ENCODE results near the gene KLHL7. TPM values are rescaled to one million over a fixed set of nuclear protein-coding genes. Genes with fewer than 3 reads are reported as not detected.

Gene KLHL7
- total RNA-seq, 1 experiment from 2014 or later, result 33.8 TPM

GRCh38 chr7:23214423-23214822 lies 108.8 kb downstream of the KLHL7 start:
- H3K36me3 ChIP-seq (ENCODE audit: control insufficient read depth, insufficient read depth, low read length), result no peaks in the 10 kb centered on the region
- BruUV-seq (replicated peaks), result no TSS peak
- H3K27me3 ChIP-seq (ENCODE audit: control insufficient read depth, insufficient read depth, low read length), result no peaks in the 10 kb centered on the region
- POLR2A ChIA-PET, result interaction anchor here (0.6 kb wide), 2 partner anchors 75 to 284 kb away, joined by 3 to 5 read pairs; no protein-coding TSS in a partner anchor
- no peak for TF ChIP-seq SIN3A (IDR thresholded peaks at IDR 0.05; ENCODE audit: borderline replicate concordance, insufficient read depth, low read depth, low read length)
- H3K4me3 ChIP-seq (ENCODE audit: low read depth in 2 of 2, low read length in 2 of 2), result no peak overlapping the region
- H3K4me1 ChIP-seq (ENCODE audit: control insufficient read depth, insufficient read depth, low read length), result peaks cover 10% of the 10 kb centered on the region
- no peaks in the 10 kb centered on the region for H3K9me3 ChIP-seq (ENCODE audit: control insufficient read depth, insufficient read depth, low read depth, low read length)
- H3K27ac ChIP-seq (ENCODE audit: low read length), result no peak overlapping the region
- intact Hi-C loops (cut with micrococcal nuclease; ENCODE audit: unreplicated experiment), result no loop called here
- in situ Hi-C loops (cut with HindIII; ENCODE audit: low pct_unique_long_range_greater_than_20kb, low sequenced_read_pairs), result no loop called here
- CTCF ChIA-PET, result interaction anchor here (0.7 kb wide), 1 partner anchor 12 kb away, joined by 6 read pairs; no protein-coding TSS in a partner anchor
- no peak for ATAC-seq
- no peak for DNase-seq (ENCODE audit: low read depth, low spot score)

GRCh38 chr7:23214938-23215337 lies 109.4 kb downstream of the KLHL7 start:
- POLR2A ChIA-PET, result interaction anchor here (0.6 kb wide), 1 partner anchor 75 kb away, joined by 5 read pairs; no protein-coding TSS in a partner anchor
- Histone ChIP-seq H3K27me3 (ENCODE audit: control insufficient read depth, insufficient read depth, low read length) (no peaks in the 10 kb centered on the region), H3K4me3 (ENCODE audit: low read depth in 2 of 2, low read length in 2 of 2) (no peak overlapping the region), H3K27ac (ENCODE audit: low read length) (no peak overlapping the region), H3K9me3 (ENCODE audit: control insufficient read depth, insufficient read depth, low read depth, low read length) (no peaks in the 10 kb centered on the region), H3K4me1 (ENCODE audit: control insufficient read depth, insufficient read depth, low read length) (peaks cover 10% of the 10 kb centered on the region), H3K36me3 (ENCODE audit: control insufficient read depth, insufficient read depth, low read length) (no peaks in the 10 kb centered on the region)
- TF ChIP-seq REST (IDR thresholded peaks at IDR 0.05; ENCODE audit: insufficient read depth in 1 of 2, low read depth in 2 of 2, low read length in 1 of 2) (no peak), SIN3A (IDR thresholded peaks at IDR 0.05; ENCODE audit: borderline replicate concordance, insufficient read depth, low read depth, low read length) (no peak), CTCF (IDR thresholded peaks at IDR 0.05) (no peak)
- in situ Hi-C loops (cut with HindIII; ENCODE audit: low pct_unique_long_range_greater_than_20kb, low sequenced_read_pairs) (no loop called here), intact Hi-C loops (cut with micrococcal nuclease; ENCODE audit: unreplicated experiment) (no loop called here)
- DNase-seq (ENCODE audit: low read depth, low spot score) (no peak), ATAC-seq (no peak)
- BruUV-seq (replicated peaks), result no TSS peak
- CTCF ChIA-PET, result interaction anchor here (0.7 kb wide), 1 partner anchor 12 kb away, joined by 6 read pairs; no protein-coding TSS in a partner anchor

- peaks cover 10% of the 10 kb centered on the region for H3K4me1 ChIP-seq (ENCODE audit: control insufficient read depth, insufficient read depth, low read length)
- TF ChIP-seq CTCF (IDR thresholded peaks at IDR 0.05), result no peak
- TF ChIP-seq SIN3A (IDR thresholded peaks at IDR 0.05; ENCODE audit: borderline replicate concordance, insufficient read depth, low read depth, low read length), result no peak
- no peak for TF ChIP-seq POLR2AphosphoS5 (IDR thresholded peaks at IDR 0.05; ENCODE audit: low read depth, low read length)
- no peak for TF ChIP-seq REST (IDR thresholded peaks at IDR 0.05; ENCODE audit: insufficient read depth in 1 of 2, low read depth in 2 of 2, low read length in 1 of 2)
- TF ChIP-seq TCF7L2 (IDR thresholded peaks at IDR 0.05; ENCODE audit: low read depth, low read length), result no peak
- H3K27ac ChIP-seq (ENCODE audit: low read length), result no peak overlapping the region
- CTCF ChIA-PET, result no interaction called here
- intact Hi-C loops (cut with micrococcal nuclease; ENCODE audit: unreplicated experiment), result no loop called here
- in situ Hi-C loops (cut with HindIII; ENCODE audit: low pct_unique_long_range_greater_than_20kb, low sequenced_read_pairs), result no loop called here
- ATAC-seq (no peak), DNase-seq (ENCODE audit: low read depth, low spot score) (no peak)
- no peaks in the 10 kb centered on the region for H3K9me3 ChIP-seq (ENCODE audit: control insufficient read depth, insufficient read depth, low read depth, low read length)
- no TSS peak for BruUV-seq (replicated peaks)
- POLR2A ChIA-PET, result no interaction called here
- no peaks in the 10 kb centered on the region for H3K36me3 ChIP-seq (ENCODE audit: control insufficient read depth, insufficient read depth, low read length)
- H3K27me3 ChIP-seq (ENCODE audit: control insufficient read depth, insufficient read depth, low read length), result no peaks in the 10 kb centered on the region
- H3K4me3 ChIP-seq (ENCODE audit: low read depth in 2 of 2, low read length in 2 of 2), result no peak overlapping the region
Measured at GRCh38 chr7:23216021-23216420, 110.4 kb downstream of the KLHL7 start.
